ENCODE data around the gene CPED1.

CPED1 gene

DNA sequence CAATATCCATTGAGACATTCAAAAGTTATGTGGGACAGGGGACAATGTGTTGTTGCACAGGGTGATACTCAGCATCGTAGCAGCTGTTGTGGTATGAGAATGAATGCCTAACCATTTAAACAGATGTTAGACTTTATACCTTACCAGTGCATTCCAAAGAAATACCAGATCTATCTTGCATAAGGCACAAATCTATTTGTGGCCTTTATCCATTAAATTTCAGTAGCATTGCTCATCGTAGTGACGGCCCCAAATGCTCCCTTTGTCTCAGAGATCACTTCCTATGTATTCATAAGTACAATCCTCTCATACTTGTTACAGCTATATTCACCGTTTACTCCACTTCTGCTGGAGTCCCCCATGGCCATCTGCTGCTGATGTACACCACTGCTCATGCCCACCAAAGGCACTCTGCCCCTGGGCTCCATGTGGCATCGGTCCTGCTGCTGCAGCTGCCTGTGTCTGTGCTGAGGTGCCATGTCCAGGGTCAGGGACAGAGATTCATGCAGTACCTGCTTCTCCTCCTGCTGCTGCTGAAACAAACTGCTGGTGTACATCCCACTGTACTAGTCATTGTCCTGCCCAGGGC, 96.3 kb downstream of the CPED1 start:
- peak; percentile 84 to 98 for DNase-seq (ENCODE audit: low read depth in 2 of 2)
- H3K4me3 ChIP-seq (replicated peaks in 1 of 2; ENCODE audit: low read depth in 2 of 2, low read length in 2 of 2): peak overlapping the region in 1 of 2 donors; percentile 29
- TF ChIP-seq, protein P1, sequence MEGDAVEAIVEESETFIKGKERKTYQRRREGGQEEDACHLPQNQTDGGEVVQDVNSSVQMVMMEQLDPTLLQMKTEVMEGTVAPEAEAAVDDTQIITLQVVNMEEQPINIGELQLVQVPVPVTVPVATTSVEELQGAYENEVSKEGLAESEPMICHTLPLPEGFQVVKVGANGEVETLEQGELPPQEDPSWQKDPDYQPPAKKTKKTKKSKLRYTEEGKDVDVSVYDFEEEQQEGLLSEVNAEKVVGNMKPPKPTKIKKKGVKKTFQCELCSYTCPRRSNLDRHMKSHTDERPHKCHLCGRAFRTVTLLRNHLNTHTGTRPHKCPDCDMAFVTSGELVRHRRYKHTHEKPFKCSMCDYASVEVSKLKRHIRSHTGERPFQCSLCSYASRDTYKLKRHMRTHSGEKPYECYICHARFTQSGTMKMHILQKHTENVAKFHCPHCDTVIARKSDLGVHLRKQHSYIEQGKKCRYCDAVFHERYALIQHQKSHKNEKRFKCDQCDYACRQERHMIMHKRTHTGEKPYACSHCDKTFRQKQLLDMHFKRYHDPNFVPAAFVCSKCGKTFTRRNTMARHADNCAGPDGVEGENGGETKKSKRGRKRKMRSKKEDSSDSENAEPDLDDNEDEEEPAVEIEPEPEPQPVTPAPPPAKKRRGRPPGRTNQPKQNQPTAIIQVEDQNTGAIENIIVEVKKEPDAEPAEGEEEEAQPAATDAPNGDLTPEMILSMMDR (IDR thresholded peaks at IDR 0.05; ENCODE audit: low read depth, low read length): no peak

DNA sequence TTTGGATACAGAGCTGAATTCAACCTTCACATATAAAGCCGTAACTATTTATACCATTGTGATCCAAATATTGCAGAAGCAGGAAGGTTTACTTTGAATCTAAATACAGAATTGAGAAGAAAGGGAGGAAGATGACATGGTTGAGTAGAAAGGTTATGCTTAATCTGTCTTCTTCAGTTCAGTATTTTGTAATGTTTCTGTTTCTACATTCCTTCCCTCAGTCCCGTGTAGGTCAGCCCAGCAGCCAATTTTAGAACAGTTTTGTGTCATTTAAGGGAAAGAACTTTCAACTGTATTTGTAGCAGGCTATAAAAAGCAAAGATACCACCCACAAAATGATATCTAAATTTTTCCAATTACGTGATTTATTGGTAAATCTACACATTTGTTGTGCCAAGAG, 97.4 kb downstream of the CPED1 start:
- TF ChIP-seq, protein P1 (IDR thresholded peaks at IDR 0.05; ENCODE audit: low read depth, low read length): no peak
- DNase-seq (ENCODE audit: low read depth in 2 of 2): peak; percentile 46 to 74
- H3K4me3 ChIP-seq (replicated peaks in 1 of 2; ENCODE audit: low read depth in 2 of 2, low read length in 2 of 2): no peak overlapping the region

DNA sequence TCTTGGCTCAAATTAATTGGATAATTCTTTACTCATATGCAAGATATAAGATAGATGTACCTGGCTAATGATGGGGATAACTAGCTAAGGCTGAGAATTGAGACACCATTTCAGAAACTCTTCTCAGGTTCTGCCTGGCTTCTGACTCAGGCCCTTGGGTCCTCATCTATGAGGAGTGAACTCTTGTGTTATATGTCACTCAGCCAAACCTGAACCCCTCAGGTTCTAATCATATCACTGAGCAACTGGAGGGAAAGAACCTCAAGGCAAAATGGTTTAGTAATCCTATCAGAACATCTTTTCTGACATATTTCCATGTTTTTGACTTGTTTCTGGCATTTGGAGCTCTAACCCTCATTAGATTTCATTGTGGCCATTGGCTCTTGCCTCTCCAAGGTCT, 100.4 kb downstream of the CPED1 start:
- H3K4me3 ChIP-seq (replicated peaks in 1 of 2; ENCODE audit: low read depth in 2 of 2, low read length in 2 of 2): no peak overlapping the region
- TF ChIP-seq, protein P1 (IDR thresholded peaks at IDR 0.05; ENCODE audit: low read depth, low read length): no peak
- no peak for DNase-seq (ENCODE audit: low read depth in 2 of 2)

DNA sequence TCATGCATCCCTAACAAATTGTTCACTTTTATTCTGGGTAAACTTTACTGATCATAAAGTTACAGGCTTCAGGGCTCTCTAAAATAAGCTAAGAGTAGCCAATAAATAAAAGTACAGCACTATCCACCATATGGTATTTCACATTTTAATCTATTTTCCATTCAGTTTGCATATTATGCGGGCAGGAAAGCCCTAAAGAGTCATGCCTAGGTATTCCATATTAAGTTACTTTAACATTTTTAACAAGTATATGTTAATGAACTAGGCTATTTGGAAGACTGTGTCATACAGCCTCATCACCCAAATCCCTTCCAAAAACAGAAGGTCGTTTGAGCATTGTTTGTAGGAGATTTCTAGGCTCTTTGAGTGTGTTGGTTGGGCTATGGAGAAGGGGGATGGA, 106.3 kb downstream of the CPED1 start:
- no peak for DNase-seq (ENCODE audit: low read depth in 2 of 2)
- no peak overlapping the region for H3K4me3 ChIP-seq (replicated peaks in 1 of 2; ENCODE audit: low read depth in 2 of 2, low read length in 2 of 2)
- TF ChIP-seq, protein P1 (IDR thresholded peaks at IDR 0.05; ENCODE audit: low read depth, low read length): no peak

DNA sequence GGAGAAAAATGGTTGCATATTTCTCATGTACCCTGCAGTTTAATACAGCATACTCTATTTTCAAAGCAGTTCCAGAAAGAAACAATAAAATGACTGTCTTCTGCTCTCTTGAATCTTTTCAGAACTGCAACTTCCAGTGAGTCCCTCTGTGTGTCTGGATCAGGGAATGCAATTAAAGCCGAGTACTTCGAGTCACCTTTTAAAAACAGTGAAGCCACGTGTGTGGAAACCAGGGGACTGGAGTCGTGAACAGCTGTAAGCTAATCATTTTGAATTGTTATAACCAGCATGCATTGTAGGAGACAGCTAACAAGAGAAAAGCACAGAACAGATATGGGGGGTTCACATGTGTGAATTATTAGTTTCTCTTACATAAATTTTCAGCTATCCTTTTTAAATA, 109.1 kb downstream of the CPED1 start:
- TF ChIP-seq, protein P1 (IDR thresholded peaks at IDR 0.05; ENCODE audit: low read depth, low read length): no peak
- DNase-seq (ENCODE audit: low read depth in 2 of 2): no peak
- no peak overlapping the region for H3K4me3 ChIP-seq (replicated peaks in 1 of 2; ENCODE audit: low read depth in 2 of 2, low read length in 2 of 2)

DNA sequence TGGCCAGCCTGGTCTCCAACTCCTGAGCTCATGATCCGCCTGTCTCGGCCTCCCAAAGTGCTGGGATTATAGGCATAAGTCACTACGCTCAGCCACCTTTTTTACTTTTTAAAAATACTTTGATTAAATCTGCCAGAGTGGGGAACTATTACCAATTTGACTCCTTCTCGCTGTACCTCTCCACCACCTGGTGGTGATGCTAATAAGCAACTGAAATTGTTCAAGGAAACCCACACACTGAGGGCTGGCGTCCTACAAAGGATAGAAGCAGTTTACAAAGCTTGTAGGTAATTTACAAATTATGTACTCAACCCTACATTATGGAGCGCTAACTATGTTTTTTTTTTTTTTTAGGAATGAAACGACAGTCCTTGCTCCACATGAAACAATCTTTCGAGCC, 111.1 kb downstream of the CPED1 start:
- DNase-seq (ENCODE audit: low read depth in 2 of 2): peak in 1 of 2 donors; percentile 20
- H3K4me3 ChIP-seq (replicated peaks in 1 of 2; ENCODE audit: low read depth in 2 of 2, low read length in 2 of 2): no peak overlapping the region
- TF ChIP-seq, protein P1 (IDR thresholded peaks at IDR 0.05; ENCODE audit: low read depth, low read length): peak; percentile 14

DNA sequence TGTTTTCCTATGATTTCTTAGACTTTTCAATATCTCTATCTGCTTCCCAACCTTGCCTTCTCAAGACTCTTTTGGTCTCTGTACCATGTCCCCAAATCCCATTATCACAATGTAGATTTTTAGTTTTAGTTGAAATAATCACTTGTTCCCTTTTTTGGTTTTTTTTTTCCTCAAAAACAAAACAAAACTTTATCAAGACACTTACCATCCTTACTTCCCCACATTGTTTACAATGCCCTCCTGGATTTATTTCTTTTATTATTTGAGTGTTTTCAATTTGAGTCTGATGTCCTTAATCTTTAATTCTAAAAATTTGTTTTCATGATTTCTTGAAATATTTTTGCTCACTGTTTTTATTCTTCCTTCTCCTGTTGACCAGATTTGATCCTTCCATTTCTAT, 112.6 kb downstream of the CPED1 start:
- no peak for DNase-seq (ENCODE audit: low read depth in 2 of 2)
- H3K4me3 ChIP-seq (replicated peaks in 1 of 2; ENCODE audit: low read depth in 2 of 2, low read length in 2 of 2): no peak overlapping the region
- TF ChIP-seq, protein P1 (IDR thresholded peaks at IDR 0.05; ENCODE audit: low read depth, low read length): no peak
